Measurements from ENCODE around the gene IGFL4.

Gene IGFL4

GRCh38 chr19:46015687-46016425, 24.9 kb downstream of the IGFL4 start:
- peak overlapping the region in 10 of 11 experiments; percentile 41 to 69 (median 56); a peak in 14 of 22 replicates for H3K9ac ChIP-seq
- H3K36me3 ChIP-seq, result peaks cover 0 to 16% (median 5%) of the 10 kb centered on the region in 11 experiments; a peak in 13 of 22 replicates
- H4K20me1 ChIP-seq, result peaks cover 15 to 88% (median 35%) of the 10 kb centered on the region in 11 experiments; a peak in 20 of 22 replicates
- H3K4me1 ChIP-seq, result peaks cover 7 to 32% (median 23%) of the 10 kb centered on the region in 10 experiments; a peak in 18 of 20 replicates
- peak overlapping the region; percentile 57 to 74 (median 68) for H3K4me3 ChIP-seq
- H3K27ac ChIP-seq, result no peak overlapping the region
- TF ChIP-seq Cebpa-rat (IDR thresholded peaks at IDR 0.05), result no peak
- peaks cover 0 to 4% (median 0%) of the 10 kb centered on the region in 11 experiments; a peak in 1 of 22 replicates for H3K9me3 ChIP-seq (replicated peaks in 1 of 11)
- H3K4me2 ChIP-seq, result peak overlapping the region; percentile 94 to 100 (median 99)
- H3K27me3 ChIP-seq, result peaks cover 34 to 49% (median 39%) of the 10 kb centered on the region in 11 experiments

- peak overlapping the region; percentile 94 to 100 (median 99); a peak in 19 of 22 replicates for H3K4me2 ChIP-seq
- peaks cover 15 to 89% (median 35%) of the 10 kb centered on the region in 11 experiments; a peak in 20 of 22 replicates for H4K20me1 ChIP-seq
- H3K9me3 ChIP-seq (replicated peaks in 1 of 11), result peaks cover 0 to 4% (median 0%) of the 10 kb centered on the region in 11 experiments; a peak in 1 of 22 replicates
- peaks cover 34 to 48% (median 39%) of the 10 kb centered on the region in 11 experiments for H3K27me3 ChIP-seq
- no peak for TF ChIP-seq Cebpa-rat (IDR thresholded peaks at IDR 0.05)
- peak overlapping the region in 7 of 10 experiments; percentile 57 to 74 (median 66); a peak in 9 of 20 replicates for H3K4me3 ChIP-seq
- H3K4me1 ChIP-seq, result peaks cover 7 to 32% (median 23%) of the 10 kb centered on the region in 10 experiments; a peak in 18 of 20 replicates
- H3K27ac ChIP-seq, result no peak overlapping the region
- no peak overlapping the region for H3K9ac ChIP-seq
- H3K36me3 ChIP-seq, result peaks cover 0 to 22% (median 10%) of the 10 kb centered on the region in 11 experiments; a peak in 13 of 22 replicates
Observed at GRCh38 chr19:46014941-46015686, 25.7 kb downstream of the IGFL4 start.

GRCh38 chr19:46014534-46014933, 26.3 kb downstream of the IGFL4 start:
- Histone ChIP-seq H3K4me2 (peak overlapping the region in 5 of 11 experiments; percentile 27 to 44 (median 36); a peak in 3 of 22 replicates), H3K27me3 (peaks cover 34 to 43% (median 39%) of the 10 kb centered on the region in 11 experiments), H3K36me3 (peaks cover 0 to 22% (median 11%) of the 10 kb centered on the region in 11 experiments; a peak in 13 of 22 replicates), H3K4me1 (peaks cover 7 to 28% (median 23%) of the 10 kb centered on the region in 10 experiments; a peak in 18 of 20 replicates), H3K27ac (no peak overlapping the region), H3K9ac (no peak overlapping the region), H3K9me3 (replicated peaks in 1 of 11) (peaks cover 0 to 4% (median 0%) of the 10 kb centered on the region in 11 experiments; a peak in 1 of 22 replicates), H3K4me3 (no peak overlapping the region), H4K20me1 (peaks cover 15 to 91% (median 37%) of the 10 kb centered on the region in 11 experiments; a peak in 20 of 22 replicates)
- TF ChIP-seq Cebpa-rat (IDR thresholded peaks at IDR 0.05), result no peak

GRCh38 chr19:46009530-46010510, 31.0 kb downstream of the IGFL4 start:
- H3K27me3 ChIP-seq, result peaks cover 15 to 24% (median 21%) of the 10 kb centered on the region in 11 experiments
- no peak overlapping the region for H3K9ac ChIP-seq
- peaks cover 8 to 36% (median 27%) of the 10 kb centered on the region in 11 experiments; a peak in 21 of 22 replicates for H3K36me3 ChIP-seq
- peaks cover 4 to 64% (median 17%) of the 10 kb centered on the region in 11 experiments; a peak in 20 of 22 replicates for H4K20me1 ChIP-seq
- TF ChIP-seq Cebpa-rat (IDR thresholded peaks at IDR 0.05), result no peak
- no peak overlapping the region for H3K27ac ChIP-seq
- peaks cover 0 to 3% (median 3%) of the 10 kb centered on the region in 10 experiments; a peak in 8 of 20 replicates for H3K4me1 ChIP-seq
- H3K4me2 ChIP-seq, result no peak overlapping the region
- peaks cover 0 to under 1% (median 0%) of the 10 kb centered on the region in 11 experiments; a peak in 1 of 22 replicates for H3K9me3 ChIP-seq (replicated peaks in 1 of 11)
- H3K4me3 ChIP-seq, result no peak overlapping the region

GRCh38 chr19:46006411-46006810, 34.4 kb downstream of the IGFL4 start:
- peaks cover 0 to 57% (median 15%) of the 10 kb centered on the region in 11 experiments; a peak in 15 of 22 replicates for H4K20me1 ChIP-seq
- TF ChIP-seq Cebpa-rat (IDR thresholded peaks at IDR 0.05), result no peak
- H3K9me3 ChIP-seq (replicated peaks in 1 of 11), result no peaks in the 10 kb centered on the region
- H3K36me3 ChIP-seq, result peaks cover 8 to 54% (median 36%) of the 10 kb centered on the region in 11 experiments; a peak in 21 of 22 replicates
- H3K9ac ChIP-seq, result no peak overlapping the region
- no peaks in the 10 kb centered on the region for H3K4me1 ChIP-seq
- H3K4me2 ChIP-seq, result no peak overlapping the region
- no peak overlapping the region for H3K27ac ChIP-seq
- no peak overlapping the region for H3K4me3 ChIP-seq
- no peaks in the 10 kb centered on the region; a peak in 1 of 22 replicates for H3K27me3 ChIP-seq

- no peak overlapping the region for H3K4me2 ChIP-seq
- peaks cover 0 to 62% (median 36%) of the 10 kb centered on the region in 11 experiments; a peak in 19 of 22 replicates for H4K20me1 ChIP-seq
- H3K4me3 ChIP-seq, result no peak overlapping the region
- peaks cover 18 to 31% (median 28%) of the 10 kb centered on the region in 11 experiments for H3K27me3 ChIP-seq
- no peak overlapping the region for H3K9ac ChIP-seq
- no peaks in the 10 kb centered on the region for H3K9me3 ChIP-seq (replicated peaks in 1 of 11)
- H3K27ac ChIP-seq, result no peak overlapping the region
- TF ChIP-seq Cebpa-rat (IDR thresholded peaks at IDR 0.05), result no peak
- peaks cover 8 to 52% (median 29%) of the 10 kb centered on the region in 11 experiments; a peak in 20 of 22 replicates for H3K36me3 ChIP-seq
- H3K4me1 ChIP-seq, result peaks cover 11 to 27% (median 20%) of the 10 kb centered on the region in 10 experiments; a peak in 19 of 20 replicates
Observed at GRCh38 chr19:46002678-46003275, 38.0 kb downstream of the IGFL4 start.

GRCh38 chr19:46000491-46001246, 40.1 kb downstream of the IGFL4 start:
- no peak overlapping the region for H3K27ac ChIP-seq
- H3K9ac ChIP-seq, result no peak overlapping the region
- H3K4me2 ChIP-seq, result peak overlapping the region; percentile 24 to 58 (median 51); a peak in 19 of 22 replicates

More at GRCh38 chr19:46000491-46001246, 40.1 kb downstream of the IGFL4 start:
- TF ChIP-seq Cebpa-rat (IDR thresholded peaks at IDR 0.05), result no peak
- peaks cover 20 to 39% (median 29%) of the 10 kb centered on the region in 10 experiments for H3K4me1 ChIP-seq
- peaks cover 0 to 46% (median 15%) of the 10 kb centered on the region in 11 experiments; a peak in 15 of 22 replicates for H3K36me3 ChIP-seq
- H3K27me3 ChIP-seq, result peaks cover 18 to 31% (median 28%) of the 10 kb centered on the region in 11 experiments
- no peaks in the 10 kb centered on the region for H3K9me3 ChIP-seq (replicated peaks in 1 of 11)
- peaks cover 0 to 55% (median 36%) of the 10 kb centered on the region in 11 experiments; a peak in 19 of 22 replicates for H4K20me1 ChIP-seq
- H3K4me3 ChIP-seq, result no peak overlapping the region

All from BLaER1 treated with 17β-estradiol and CSF1 and Interleukin-3, amounts not matched to agents 10 nM and 100 nM (cell line).